NCI-H69 (cell line): ENCODE data around the gene TLNRD1.

Experiments
- DNase-seq: peaks from one replicate; lab custom pipeline; 2025; lab: John Stamatoyannopoulos, UW

Gene TLNRD1

DNA sequence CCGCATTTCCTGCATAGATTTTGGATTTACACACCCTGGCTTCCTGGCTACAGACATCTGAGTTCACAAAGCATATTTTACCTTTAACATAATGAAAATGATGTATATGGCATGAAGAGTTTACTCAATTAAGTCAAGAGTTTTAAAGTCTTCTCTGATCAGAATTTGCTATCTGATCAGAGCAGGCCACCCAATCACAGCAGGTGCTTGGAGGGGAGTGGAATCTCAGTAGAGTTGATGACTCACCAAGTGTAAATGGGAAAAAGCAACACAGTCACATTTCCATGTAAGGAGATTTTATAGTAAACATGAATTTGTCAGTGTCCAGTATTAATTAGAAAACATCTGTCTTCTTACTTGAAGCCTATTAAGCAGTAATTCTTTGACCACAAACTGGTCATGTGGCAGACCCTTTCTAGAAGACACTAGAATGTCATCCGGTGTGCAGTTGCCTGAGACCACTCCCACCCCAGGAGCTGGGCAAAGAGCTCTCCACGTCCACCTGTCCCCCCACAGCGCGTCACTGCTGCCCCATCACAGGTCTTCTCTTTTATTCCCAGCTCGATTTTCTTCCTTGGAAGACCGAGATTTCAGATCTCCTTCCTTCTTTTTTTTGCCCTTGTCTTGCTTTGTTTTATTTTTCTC lies 21.9 kb upstream of the TLNRD1 start:
- peak; percentile 40 for DNase-seq

DNA sequence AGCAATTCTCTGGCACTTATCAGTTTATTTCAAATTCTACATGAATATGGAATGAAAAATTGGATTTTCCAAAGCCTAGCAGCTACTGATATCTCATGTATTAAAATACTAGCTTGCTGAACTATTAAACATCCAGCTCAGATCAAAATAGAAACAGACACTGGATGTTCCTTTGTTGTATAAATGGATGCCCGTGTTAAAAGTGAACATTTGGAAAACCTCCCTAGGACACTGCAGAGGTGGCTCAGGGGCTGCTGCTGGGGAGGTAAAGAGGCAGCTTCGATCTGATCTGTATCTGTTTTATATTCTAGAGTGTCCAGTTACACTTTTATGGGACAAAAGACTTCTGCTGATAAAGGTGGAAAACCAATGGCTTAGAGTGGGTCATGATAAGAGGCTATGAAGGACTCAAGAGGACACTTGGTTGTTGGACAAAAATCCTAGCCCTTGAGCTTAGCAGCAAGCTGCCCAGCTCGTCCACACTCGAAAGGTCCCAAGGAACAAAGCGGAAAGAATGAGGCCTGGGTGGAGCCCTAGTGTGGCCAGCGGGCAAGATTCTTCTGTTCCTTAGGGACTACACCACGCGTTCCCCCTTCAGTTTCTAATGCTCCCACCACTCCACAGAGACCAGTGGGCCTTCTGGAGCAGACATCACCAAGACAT lies 21.1 kb upstream of the TLNRD1 start:
- DNase-seq: no peak

DNA sequence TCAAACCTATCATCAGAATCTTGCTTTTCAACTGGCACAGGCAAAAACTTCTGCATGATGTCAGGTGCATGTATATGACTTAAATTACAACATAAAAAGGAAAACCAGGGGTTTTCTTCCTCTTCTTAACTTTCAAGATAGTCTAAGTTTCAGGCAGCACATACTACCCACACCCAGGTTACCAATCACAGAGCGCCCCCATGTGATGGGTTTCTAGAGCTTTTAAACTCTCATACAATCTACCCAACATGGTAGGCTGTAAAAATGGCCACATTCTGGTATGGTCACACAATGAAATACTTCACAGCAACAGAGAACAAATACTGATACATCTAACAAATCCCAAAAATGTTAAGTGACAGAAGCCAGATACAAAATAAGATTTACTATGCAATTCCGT lies 18.5 kb upstream of the TLNRD1 start:
- peak; percentile 4 for DNase-seq

DNA sequence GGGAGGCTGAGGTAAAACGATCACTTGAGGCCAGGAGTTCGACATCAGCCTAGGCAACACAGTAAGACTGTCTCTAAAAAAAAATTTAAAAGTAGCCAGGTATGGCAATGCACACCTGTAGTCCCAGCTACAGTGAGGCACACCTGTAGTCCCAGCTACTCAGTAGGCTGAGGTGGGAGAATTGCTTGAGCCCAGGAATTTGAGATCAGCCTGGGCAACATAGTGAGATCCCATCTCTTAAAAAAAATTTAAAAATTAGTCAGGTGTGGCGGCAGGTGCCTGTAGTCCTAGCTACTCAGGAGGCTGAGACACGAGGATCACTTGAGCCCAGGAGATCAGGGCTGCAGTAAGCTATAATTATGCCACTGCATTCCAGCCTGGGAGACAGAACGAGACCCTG lies 17.9 kb upstream of the TLNRD1 start:
- DNase-seq: no peak

DNA sequence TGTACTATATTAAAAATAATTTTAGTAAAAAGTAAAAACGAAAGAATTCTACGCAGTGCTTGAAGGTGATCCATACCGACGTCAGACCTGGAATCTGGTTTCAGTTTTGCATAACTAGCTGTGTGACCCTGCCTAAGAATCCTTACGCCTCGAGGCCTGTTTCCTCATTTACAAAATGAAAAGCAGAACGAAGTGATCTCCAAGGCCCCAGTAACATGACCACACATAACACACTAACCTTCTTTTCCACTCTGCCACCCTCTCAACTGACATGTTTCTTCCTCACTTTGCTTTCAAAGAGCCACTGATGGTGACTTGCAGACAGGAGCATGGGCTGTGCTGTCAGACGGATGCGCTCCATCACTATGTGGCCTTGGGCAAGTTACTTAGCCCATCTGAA lies 15.9 kb upstream of the TLNRD1 start:
- DNase-seq: no peak

DNA sequence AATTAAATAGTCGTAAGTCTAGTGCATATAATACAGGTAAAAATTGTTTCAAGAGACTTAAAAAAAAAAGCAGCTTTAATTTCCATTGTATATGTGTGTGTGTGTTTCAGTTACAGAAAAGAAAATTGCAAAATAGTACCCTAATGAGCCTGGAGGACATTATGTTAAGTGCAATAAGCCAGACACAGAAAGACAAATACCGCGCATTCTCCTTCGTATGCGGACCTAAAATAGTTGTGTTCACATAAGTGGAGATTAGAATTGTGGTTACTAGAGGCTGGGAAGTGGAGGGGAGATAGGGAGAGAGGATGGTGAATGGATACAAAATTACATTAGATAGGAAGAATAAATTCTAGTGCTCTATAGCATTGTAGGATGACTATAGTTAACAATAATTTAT lies 14.7 kb upstream of the TLNRD1 start:
- DNase-seq: no peak

- DNase-seq: no peak
These were observed 14.2 kb upstream of the TLNRD1 start for GRCh38 chr15:80986487-80986886.

DNA sequence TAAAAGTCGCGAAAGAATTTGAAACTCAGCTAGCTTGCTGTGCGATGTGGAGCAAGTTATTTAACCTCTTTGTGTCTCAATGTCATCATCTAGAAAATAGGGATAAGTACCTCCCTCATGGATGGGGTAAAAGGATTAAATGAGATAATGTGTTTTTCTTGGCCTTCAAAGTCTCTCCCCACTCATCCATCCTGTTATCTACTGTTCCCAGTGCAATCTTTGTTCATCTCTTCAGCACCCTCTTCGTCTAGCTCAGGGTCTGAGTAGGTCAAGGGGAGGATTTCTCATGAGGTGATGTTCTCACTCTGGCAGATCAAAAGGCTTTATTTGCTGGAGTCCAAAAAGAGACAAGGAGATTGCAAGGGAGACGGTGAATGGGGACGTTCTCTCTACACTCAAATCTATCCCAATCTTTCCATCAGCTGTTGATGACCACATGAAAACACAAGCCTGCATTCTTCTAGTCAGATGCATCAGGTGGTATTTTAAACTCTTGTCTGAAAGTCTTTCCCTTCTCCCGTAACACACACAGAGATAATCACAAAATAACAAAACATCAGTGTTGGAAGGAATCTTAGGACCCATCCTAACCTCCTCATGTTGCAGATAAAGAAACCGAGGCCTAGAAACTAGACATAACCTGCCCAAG lies 12.5 kb upstream of the TLNRD1 start:
- no peak for DNase-seq

- DNase-seq: peak; percentile 28
These were observed 11.6 kb upstream of the TLNRD1 start for GRCh38 chr15:80989081-80989517.

DNA sequence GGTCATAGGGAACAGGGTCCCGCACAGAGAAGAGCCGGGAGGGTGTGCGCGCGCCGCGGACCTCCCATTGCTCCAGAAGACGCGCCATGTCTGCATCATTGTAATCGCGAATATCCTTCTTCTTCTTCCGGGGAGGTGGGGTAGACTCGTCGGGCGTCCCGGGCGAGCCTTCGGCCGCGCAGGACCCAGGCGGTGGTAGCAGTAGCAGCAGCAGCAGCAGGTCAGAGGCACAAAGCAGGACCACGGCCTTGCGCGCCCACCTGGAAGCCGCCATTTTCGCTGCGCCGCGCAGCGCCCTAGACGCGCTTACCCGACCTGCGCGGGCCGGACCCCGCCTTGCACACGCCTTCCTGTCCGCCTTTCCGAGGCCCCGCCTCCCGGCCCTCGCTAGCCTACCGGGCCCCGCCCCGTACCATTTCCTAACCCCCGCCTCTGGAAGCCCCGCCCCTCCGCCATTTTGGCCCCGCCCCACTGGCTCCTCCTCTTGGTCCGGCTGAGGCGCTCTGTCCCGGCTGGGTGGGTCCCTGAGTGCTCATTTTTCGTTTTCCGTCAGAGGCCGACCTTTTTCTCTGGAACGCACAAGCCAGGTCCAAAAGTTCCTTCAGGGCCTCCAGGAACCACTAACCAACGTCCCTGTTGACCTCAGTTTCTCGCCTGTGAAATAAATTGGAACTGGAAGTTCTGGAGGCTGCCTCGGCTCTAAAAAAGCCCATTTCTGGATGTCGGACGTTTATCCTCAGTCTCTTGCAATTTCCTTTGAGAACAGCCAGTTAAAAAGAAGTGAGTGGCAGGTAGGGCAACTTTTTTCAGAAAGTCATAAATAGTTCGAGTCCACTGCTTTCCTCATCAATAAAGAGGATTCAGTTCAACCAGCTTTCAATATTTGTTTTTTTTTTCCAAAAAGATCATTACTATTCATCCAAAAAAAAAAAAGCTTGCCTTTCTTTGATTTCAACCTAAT lies 10.9 kb upstream of the TLNRD1 start, which contains the start of gene MESD:
Gene MESD (minus strand): TSS at position 302 of the 961 bp plus-strand sequence. CDS start 28 bp downstream, at position 274.
- peak; percentile 93 for DNase-seq

DNA sequence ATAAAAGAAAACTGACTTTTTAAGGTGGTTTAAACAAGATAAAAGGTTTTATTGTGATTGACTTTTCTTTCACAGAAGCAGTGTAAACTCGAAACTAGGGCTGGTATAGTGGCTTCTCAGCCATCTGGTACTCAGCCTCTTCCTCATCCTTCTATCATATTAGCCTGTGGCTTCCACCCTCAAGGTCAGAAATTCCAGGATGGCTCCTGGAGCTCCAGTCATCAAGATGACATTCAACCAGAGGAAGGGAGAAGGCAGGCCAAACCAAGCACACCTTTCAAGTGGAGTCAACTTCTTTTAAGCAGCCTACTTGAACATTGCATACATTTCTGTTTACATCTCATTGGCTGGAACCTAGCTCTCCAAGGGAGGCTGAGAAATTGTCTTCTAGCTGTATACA lies 9.8 kb upstream of the TLNRD1 start:
- no peak for DNase-seq

DNA sequence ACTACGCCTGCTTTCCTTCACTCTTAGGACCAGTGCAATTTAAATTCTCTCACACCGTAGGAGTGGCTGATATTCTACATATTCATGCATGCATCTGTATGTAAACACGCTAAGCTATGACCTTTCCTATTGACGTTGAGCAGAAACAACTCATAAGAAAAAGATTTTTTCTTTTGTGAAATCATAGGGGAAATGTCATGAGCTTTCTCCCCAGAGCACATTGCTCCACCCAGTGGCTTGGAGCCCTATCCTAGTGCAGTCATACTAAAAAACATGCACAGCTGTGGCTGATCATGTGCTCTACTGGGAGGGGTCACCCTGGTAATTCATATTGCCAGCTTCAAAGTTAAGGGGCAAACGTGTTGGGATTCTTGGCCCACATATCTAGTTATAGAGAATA lies 9.3 kb upstream of the TLNRD1 start:
- peak; percentile 12 for DNase-seq

DNA sequence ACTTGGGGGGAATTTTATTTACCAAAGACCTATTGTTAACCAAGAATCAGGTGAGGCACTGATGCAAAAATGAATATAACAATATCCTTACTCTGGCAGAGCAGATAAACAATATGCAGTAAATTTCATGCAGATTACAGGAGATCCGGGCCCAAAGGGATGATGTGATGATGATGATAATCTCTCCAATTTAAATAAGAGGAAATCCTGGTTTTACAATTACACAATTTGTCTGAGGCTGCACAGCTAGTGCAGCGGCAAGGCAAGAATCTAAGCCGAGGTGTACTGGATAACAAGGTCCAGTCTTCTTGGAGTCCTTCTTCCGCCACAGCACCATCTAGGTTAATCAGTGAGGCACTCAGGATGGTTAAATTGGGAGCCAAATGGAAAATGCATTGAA lies 8.7 kb upstream of the TLNRD1 start:
- no peak for DNase-seq

DNA sequence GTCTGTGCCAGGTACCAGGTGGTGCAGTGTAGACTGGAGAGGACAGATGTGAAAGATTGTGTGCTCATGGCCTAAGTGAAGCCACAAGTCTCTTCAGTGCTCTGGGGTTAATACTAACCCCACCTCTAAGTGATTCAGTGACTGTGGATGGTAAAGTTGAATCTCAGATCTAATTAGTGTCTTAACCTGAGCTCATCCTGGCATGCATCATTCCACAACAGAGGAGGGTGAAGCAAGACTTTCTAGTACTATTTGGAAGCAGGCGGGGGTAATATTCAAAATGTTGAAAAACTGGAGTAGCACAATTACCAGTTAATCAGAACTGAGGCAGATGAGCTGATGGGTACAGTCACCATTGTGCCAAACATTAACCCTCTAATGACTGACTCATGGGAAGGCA lies 8.3 kb upstream of the TLNRD1 start:
- DNase-seq: no peak

DNA sequence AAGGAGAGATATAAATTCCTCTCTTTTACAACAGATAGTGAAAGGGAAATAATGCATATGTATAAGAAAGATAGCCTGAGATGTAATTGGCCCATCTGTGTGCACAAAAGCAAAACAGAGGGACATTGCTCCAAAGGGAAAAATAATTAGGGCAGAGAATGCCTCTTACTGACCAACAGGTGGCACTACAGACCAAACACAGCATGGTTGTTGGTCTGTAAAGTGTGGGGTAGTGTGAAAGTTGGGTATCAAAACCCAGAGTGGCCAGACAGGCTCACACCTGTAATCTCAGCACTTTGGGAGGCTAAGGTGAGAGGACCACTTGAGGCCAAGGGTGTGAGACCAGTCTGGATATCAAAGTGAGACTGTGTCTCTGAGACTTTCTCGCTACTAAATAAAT lies 4.5 kb upstream of the TLNRD1 start:
- DNase-seq: peak; percentile 54

DNA sequence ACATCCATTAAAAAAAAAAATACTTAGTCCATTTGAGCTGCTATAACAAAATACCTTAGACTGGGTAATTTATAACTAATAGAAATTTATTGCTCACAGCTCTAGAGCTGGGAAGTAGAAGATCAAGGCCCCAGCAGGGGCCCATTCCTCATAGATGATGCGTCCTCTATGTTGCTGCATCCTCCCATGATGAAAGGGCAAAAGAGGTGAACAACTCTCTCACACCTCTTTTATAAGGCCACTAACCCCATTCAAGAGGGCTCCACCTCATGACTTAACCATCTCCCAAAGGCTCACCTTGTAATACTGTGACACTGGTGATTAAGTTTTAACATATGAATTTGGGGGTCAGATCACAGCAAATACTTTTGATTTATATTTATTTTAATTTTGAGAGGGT lies 3.0 kb upstream of the TLNRD1 start:
- DNase-seq: no peak

GRCh38 chr15:80998251-80998650 lies 2.5 kb upstream of the TLNRD1 start:
- DNase-seq: no peak

- DNase-seq: no peak
These were observed 1.1 kb upstream of the TLNRD1 start for GRCh38 chr15:80999623-81000036.

DNA sequence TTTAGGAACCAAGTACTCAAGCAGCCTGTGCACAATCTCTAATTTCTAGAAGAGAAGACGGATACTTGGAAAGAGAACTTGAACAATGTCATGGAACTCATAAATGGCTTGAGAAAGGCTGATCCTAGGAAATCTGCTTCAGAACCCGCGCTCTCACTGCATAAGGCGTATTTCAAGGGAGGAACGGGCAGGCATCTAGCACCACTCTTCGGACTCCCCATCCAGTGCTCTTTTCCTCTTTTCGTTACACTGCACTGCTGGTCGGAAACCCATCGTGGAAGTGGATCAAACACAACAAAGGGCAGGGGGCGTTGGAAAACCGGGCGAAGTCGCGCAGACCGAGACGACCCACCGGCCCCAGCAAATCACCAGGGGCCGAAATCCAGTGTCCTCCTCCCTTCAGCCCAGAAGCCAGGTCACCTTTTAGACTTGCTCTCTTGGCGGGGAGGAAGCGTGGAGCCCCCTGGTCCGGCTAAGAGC lies 539 bp upstream of the TLNRD1 start:
- DNase-seq: peak; percentile 46

DNA sequence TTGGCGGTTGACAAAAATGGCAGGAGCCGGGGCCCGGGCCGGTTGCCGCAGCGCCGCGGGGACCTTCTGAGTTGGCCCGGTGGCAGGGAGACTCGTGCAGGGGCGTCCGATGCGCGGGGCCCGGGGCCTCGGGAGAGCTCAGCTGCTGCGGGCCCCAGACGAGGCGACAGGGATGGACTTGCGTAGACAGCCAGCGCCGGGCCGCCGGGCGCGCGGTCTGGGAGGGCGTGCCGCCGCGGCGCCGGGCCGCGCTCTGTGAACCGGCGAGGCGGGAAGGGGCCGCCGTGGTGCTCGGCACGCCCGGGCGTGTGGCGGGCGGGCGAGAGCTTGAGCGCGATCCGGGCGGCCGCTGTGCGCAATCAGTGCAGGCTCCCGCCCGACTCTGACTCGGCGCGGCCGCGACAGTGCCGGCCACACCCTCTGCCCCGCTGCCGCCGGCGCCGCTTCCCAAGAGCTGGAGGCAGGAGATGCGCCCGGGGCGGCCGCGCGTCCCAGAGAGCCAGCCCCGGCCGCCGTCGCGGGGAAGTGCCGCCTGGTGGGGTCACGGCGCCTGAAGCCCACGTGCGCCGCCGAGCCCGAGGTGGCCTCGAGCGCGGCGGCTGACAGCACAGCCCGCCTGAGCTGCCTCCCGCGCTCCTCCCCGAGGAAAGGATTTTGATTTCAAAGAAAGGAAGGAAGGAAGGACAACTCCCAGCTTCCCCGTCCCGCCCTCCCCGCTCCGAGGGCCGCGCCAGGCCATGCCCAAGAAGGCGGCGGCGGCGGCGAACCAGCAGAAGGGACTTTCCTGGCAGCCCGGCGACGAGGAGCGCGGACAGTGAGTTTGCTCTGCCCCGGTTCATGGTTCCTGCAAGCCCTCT lies 657 bp downstream of the TLNRD1 start:
- peak; percentile 65 for DNase-seq

GRCh38 chr15:81002009-81002330 lies 1.2 kb downstream of the TLNRD1 start:
- no peak for DNase-seq
